HG02938 (cell line): ENCODE results near the gene SF3A1.
"Not testable (repeated sequence)": the region's sequence is repeated elsewhere in the genome, so short reads cannot be mapped to it uniquely, and the experiment has no call there.

Experiments
- ATAC-seq: cut with Tn5 transposase; IDR thresholded peaks from one replicate; pipeline ENCODE4 v1.9.1; 2021; ENCODE audit warnings: mild to moderate bottlenecking, moderate library complexity; ENCODE audit not compliant: unreplicated experiment

Gene SF3A1

DNA sequence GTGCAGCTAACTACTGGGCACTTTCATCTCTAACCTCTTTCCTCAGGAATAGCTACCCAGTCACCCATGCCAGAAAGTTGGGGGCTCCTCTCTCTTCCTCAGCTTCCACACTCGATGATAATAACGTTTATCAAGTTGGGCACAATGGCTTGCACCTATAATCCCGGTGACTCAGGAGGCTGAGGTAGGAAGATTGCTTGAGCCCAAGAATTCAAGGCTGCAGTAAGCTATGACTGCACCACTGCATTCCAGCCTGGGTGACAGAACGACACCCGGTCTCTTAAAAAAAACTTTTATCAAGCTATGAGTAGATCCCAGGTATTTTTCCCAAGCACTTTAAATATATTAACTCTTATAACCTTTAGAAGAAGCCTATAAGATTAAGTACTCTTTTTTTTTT, 2.0 kb downstream of the SF3A1 start:
- ATAC-seq: no peak

GRCh38 chr22:30351226-30351625, 5.5 kb downstream of the SF3A1 start:
- no peak for ATAC-seq

- ATAC-seq: no peak
These were observed 7.9 kb downstream of the SF3A1 start for GRCh38 chr22:30348809-30349208.

DNA sequence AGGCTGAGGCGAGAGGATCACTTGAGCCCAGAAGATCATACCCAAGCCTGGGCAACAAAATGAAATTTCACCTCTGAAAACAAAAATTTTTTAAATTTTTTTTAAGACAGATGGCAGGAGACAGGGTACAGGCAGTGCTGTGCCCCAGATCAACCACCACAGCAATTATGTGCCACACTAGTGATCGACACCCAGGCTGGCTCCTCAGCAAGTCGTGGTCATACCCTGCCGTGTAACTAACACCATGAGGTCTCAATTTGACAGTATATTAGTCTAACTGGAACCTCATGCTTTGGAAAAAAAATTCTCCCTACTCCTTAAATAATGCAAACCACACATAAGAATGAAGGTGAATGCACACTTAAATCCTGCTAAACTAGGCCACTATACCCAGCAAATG, 8.3 kb downstream of the SF3A1 start:
- ATAC-seq: no peak

- no peak for ATAC-seq
These were observed 9.3 kb downstream of the SF3A1 start for GRCh38 chr22:30347255-30347892.

DNA sequence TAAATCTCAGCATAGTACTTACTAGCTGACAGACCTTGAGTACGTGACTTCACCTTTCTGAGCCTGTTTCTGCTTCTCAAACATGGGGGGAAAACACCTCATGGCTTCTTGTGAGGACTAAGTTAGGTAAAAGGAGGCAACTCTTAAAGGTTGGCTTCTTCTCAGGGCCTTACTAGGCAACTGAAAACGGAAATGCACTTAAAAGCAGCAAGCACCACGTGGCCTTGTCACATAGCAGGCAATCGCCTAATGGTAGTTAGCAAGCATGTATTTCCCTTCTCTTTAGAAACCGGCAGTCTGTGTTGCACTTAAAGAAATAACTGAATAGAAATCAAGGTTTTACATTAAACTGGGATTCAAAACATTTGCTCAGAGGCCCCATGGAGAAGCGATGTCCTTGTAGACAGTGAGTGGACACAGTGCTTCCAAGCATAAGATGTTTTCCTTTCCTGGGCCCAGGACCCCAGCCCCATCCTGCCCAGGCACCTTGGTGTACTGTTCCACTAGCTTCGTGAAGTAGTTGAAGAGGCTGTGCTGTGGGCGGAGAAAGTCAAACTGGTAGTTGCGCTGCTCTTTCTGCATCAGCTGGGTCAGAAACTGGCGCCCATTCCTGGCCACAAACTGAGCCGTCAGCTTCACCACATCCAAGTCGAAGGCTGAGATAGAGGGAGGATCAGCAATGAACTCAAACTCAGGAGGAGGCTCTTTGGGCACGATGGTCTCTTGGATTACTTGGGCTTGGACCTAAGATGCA, 12.1 kb downstream of the SF3A1 start:
- no peak for ATAC-seq

DNA sequence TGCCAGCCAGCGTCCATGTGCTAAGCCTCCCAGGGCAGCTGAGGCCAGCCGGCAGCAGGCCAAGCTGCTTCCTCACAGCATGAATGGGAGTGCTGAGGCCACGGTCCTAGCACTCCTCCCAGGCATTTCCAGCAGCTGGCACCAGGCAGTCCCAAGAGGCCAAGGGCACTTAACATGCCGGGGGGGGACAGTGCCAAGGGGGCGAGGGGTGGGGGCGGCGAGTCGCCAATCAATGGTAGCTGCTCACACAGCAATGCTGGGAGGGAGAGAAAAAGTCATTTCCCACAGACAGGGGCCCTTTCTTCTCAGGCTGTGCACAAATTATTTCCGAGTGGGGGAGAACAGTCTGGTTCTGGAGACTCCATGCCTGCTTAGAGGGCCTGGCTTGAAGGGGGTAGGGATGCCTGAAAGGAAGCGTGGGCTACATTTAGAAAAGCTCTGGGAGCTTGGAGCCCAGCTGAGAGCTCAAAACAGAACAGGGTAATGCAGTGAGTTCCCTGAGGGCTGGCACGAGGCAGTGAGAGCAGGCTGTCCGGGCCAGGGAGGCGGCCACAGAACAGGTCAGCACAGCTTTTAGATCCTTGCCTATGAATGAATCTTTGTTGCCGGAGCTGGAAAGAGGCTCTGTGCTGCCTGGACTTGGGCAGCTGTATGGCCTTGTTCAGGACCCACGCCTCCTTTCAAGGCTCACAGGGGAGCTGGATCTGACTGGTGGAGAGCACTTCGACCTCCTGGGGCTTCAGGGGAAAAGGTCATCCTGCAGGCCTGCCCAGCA, 15.6 kb downstream of the SF3A1 start:
- no peak for ATAC-seq

DNA sequence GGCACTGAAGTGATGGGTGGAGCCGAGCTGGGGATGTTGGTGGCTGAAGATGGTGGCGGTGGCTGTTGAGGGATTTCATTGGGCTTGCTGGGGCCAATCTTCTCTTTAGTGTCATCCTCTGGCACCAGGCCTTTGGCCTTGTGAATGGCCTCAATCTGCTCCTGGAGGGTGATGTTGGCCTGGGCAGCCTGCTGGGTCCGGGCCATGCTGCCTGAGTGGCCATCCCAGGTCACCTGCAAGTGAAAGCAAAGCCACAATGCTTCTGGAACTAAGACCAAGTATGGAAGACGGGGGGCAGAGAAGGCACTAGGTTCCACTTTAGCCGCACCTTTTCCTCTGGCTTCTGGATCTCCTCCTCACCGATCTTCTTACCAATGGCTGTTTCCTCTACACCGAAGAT, 17.9 kb downstream of the SF3A1 start:
- ATAC-seq: no peak

- ATAC-seq: not testable (repeated sequence)
These were observed 18.4 kb downstream of the SF3A1 start for GRCh38 chr22:30338341-30338740.

DNA sequence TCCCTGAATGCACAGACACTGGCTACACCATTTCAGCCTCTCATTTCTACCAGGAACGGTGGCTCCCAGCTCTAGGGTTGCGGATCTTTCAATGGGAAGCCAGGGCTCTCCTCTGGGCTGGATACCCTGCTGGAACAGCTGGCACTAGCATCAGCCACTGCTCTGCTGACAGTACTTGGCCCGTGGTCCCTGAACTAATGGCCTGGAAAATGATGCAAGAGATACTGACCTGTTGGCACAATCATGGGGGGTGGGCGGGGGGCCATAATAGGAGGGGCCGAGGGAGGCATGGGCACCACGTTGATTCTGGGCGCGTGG, 19.3 kb downstream of the SF3A1 start:
- no peak for ATAC-seq

DNA sequence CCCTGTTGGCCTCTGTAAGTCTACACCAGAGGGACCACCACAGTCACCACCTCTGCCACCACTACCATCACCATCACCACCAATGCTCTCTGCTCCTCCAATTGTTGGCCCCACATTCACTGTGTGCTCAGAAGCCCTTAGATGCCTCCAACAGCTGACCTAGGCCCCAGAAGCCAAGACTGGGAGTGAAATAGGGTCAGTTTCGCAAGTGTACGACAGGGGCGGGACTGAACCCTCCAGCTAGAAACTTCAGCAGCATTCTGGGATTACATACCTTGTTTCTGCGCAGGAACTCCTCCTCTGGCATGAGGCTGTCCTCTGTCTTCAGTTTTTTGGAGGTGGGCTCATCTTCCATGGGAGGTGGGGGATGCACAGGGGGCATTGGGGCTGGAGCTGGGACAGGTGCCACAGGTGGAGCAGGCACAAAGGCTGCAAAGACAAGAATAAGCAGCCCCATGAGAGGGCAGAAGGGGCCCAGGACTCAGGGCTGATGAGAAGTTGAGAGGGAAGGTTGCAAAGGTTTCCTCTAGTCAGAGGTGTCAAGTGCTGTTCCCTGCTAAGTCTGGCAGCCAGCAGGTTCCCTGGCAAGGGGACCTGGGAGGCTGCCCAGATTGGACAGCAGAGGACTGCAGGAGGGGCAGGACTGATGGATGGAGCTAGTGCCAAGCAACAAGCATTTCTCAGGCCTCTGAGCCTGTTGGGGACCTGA, 19.8 kb downstream of the SF3A1 start:
- ATAC-seq: no peak

- ATAC-seq: no peak
These were observed 21.5 kb downstream of the SF3A1 start for GRCh38 chr22:30335236-30335635.

- no peak for ATAC-seq
These were observed 22.0 kb downstream of the SF3A1 start for GRCh38 chr22:30334646-30335045.

DNA sequence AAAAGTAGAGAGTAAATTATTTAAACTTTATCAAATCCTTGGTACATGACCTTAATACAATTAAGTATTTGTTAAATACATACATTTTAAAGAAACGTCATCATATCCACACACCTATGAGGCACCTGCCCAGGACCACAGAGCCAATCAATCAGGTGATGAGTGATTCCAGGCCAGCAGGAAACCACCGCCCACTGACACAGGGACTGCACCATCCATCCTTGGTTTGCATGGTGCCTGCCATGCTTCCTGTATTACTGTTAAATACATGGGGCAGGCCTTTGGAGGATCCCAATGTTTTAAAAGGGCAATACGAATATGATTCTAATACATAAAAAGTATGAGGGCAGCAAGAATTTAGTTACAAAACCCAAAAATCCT, 23.0 kb downstream of the SF3A1 start:
- no peak for ATAC-seq

DNA sequence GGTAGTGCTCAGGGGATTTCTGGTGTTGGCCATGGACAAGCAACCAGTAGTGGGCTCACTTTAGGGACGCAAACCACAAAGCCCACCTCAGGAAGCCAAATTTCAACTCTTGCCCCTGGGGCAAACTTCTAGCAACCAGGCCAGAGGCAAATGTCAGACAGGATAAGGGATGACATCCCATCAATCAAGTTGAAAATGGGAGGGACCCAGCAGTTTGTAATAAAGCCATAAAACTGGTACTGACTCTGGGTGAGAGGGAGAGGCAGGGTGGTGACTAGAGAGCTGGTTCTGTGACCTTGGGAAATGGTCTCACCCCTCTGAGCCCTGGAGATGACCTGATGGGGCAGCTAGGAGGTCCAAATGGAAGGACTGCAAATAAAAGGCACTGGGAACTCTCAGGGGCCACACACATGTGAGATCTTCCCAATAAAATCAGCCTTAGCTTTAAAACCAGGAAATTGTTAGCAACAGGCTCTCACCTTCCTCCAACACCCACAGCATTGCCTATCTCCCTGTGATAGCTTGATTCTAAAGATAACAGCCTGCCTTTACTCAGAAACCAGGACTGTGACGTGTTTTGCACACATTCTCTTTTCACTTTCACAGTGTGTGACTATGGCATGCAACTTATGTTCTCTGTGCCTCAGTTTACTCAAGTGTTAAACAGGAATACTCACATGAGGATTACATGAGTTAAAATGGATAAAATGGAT, 23.5 kb downstream of the SF3A1 start:
- no peak for ATAC-seq

DNA sequence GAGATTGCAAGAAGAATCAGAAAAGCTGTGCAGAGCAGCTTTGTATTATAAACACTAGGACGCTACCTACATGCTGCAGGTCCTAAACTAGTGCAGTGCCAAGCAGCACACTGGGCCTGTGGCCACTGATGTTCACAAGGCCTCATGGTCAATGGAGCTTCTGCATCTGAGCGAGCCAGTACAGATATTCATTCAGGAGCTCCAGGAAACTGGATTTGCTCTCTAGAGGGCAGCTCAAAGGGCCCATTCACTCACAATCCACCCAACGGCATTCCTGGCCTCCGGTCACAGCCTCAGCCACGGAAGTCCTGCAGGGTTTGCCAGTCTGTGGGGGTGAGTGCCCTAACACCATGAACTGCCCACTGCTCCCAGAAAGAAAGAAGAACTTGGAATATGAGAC, 24.1 kb downstream of the SF3A1 start:
- no peak for ATAC-seq

GRCh38 chr22:30328466-30329049, 28.1 kb downstream of the SF3A1 start:
- no peak for ATAC-seq

DNA sequence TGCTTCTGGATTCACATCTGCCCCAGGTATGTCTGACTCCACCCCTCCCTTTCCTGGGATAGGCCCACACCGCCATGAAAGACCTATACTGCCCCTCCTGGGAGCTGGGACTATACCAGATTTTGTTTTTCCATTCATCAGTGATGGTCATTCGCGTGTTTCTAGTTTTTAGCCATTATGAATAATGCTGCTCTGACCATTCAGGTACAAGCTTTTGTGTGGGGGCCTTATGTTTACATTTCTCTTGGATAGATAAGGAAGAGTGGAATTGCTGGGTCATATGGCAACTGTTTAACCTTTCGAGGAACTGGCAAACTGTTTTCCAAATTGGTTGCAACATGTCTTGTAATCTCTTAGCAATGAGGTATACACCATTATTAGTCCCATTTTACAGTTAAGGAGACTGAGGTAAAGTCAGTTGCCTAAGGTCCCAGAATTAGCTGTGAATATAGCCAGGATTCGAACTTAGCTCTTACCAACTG, 28.8 kb downstream of the SF3A1 start:
- no peak for ATAC-seq

- peak; percentile 81 for ATAC-seq
These were observed 29.9 kb downstream of the SF3A1 start, which contains the start of gene TBC1D10A for GRCh38 chr22:30326706-30327362. TBC1D10A (minus strand) TSS chr22:30326941; CDS start chr22:30326881, 60 bp downstream.

DNA sequence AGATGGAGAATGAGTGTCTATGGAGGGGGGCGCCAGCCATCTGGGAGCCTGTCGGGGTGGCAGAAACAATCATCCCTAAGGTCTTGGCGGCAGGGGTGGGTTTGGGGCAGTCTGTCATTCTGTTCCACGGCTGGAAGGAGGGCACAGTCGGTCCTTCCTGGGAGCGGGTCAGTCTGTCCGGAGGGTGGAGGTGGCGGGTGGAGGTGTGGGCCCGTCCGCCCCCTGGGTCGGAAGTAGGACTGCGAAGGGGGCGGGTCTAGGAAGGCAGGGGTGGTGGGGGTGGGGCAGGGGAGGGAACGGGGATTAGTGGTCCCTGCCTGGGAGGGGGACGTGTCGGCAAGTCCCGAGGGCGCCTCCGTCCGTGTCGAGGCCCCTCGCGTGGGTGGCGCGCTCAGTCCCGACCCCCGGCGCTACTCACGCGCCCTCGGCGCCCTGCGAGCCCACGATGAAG, 30.4 kb downstream of the SF3A1 start:
- ATAC-seq: peak; percentile 16
